ENCODE results near the gene PELI2. TPM values are rescaled to one million over a fixed set of nuclear protein-coding genes. Genes with fewer than 3 reads are reported as not detected.

PELI2 gene
- total and polyA plus RNA-seq, 2 donors (not counting 1 experiment from before 2014, with no cell fraction given) = 15.5 to 29.2 TPM

DNA sequence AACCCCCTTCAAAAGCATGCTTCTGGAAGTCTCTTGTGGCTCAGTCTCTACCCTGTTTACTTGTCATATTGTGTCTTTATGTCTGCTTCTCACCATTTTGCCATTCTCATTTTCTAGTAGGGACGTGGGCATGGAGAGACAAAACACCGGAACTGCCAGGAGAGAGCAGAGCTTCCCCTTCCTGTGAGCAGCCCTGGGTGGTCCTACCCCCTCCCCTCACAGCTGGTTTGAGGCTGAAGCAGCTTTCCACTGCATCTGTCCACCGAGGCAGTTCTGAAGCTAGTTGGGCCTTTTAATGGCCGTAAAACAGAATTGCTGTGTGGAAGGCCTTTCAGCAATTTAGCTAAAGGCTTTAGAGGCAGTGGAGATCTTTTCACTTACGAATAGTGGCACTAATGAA is 77.0 kb downstream of the PELI2 start:
- H4K20me1 ChIP-seq (ENCODE audit: control insufficient read depth, extremely low read depth, insufficient read depth, low read length) = no peaks in the 10 kb centered on the region
- no peak overlapping the region for H3K27ac ChIP-seq (ENCODE audit: insufficient read depth, low read length)
- H3K9ac ChIP-seq (ENCODE audit: insufficient read depth, low read length) = no peak overlapping the region
- H2AFZ ChIP-seq (ENCODE audit: low read length) = no peak overlapping the region
- DNase-seq (ENCODE audit: low read depth in 2 of 2) = no peak
- H3K4me3 ChIP-seq (replicated peaks in 1 of 4; ENCODE audit: control extremely low read depth in 1 of 4, insufficient read depth in 1 of 4, low read depth in 3 of 4, low read length in 4 of 4) = no peak overlapping the region
- no peaks in the 10 kb centered on the region for H3K27me3 ChIP-seq (ENCODE audit: control insufficient read depth, insufficient read depth, low read length)
- H3K36me3 ChIP-seq (ENCODE audit: control insufficient read depth, insufficient read depth, low read length) = no peaks in the 10 kb centered on the region
- peaks cover 2% of the 10 kb centered on the region for H3K79me2 ChIP-seq (ENCODE audit: control insufficient read depth, insufficient read depth, low read length)
- no peak overlapping the region for H3K4me2 ChIP-seq (ENCODE audit: extremely low read depth, insufficient read depth, low read length)
- no peak for TF ChIP-seq EZH2 (IDR thresholded peaks at IDR 0.05; ENCODE audit: low read length, missing control alignments)
- TF ChIP-seq, protein P1, sequence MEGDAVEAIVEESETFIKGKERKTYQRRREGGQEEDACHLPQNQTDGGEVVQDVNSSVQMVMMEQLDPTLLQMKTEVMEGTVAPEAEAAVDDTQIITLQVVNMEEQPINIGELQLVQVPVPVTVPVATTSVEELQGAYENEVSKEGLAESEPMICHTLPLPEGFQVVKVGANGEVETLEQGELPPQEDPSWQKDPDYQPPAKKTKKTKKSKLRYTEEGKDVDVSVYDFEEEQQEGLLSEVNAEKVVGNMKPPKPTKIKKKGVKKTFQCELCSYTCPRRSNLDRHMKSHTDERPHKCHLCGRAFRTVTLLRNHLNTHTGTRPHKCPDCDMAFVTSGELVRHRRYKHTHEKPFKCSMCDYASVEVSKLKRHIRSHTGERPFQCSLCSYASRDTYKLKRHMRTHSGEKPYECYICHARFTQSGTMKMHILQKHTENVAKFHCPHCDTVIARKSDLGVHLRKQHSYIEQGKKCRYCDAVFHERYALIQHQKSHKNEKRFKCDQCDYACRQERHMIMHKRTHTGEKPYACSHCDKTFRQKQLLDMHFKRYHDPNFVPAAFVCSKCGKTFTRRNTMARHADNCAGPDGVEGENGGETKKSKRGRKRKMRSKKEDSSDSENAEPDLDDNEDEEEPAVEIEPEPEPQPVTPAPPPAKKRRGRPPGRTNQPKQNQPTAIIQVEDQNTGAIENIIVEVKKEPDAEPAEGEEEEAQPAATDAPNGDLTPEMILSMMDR (conservative IDR thresholded peaks at IDR 0.05 in 1 of 2, IDR thresholded peaks at IDR 0.05 in 1 of 2; ENCODE audit: low read depth in 1 of 2, low read length in 2 of 2) = no peak
- peaks cover 18% of the 10 kb centered on the region for H3K4me1 ChIP-seq (ENCODE audit: control insufficient read depth, extremely low read depth, insufficient read depth, low read length)
- H3K9me3 ChIP-seq (ENCODE audit: control insufficient read depth, insufficient read depth, low read depth, low read length) = no peaks in the 10 kb centered on the region

- H3K27me3 ChIP-seq (ENCODE audit: control insufficient read depth, insufficient read depth, low read length) = no peaks in the 10 kb centered on the region
- H3K79me2 ChIP-seq (ENCODE audit: control insufficient read depth, insufficient read depth, low read length) = peaks cover 2% of the 10 kb centered on the region
- no peak for TF ChIP-seq EZH2 (IDR thresholded peaks at IDR 0.05; ENCODE audit: low read length, missing control alignments)
- TF ChIP-seq, protein P1 (conservative IDR thresholded peaks at IDR 0.05 in 1 of 2, IDR thresholded peaks at IDR 0.05 in 1 of 2; ENCODE audit: low read depth in 1 of 2, low read length in 2 of 2) = no peak
- DNase-seq (ENCODE audit: low read depth in 2 of 2) = peak; percentile 57 to 83
- H3K36me3 ChIP-seq (ENCODE audit: control insufficient read depth, insufficient read depth, low read length) = no peaks in the 10 kb centered on the region
- H4K20me1 ChIP-seq (ENCODE audit: control insufficient read depth, extremely low read depth, insufficient read depth, low read length) = no peaks in the 10 kb centered on the region
- H3K9ac ChIP-seq (ENCODE audit: insufficient read depth, low read length) = no peak overlapping the region
- H3K9me3 ChIP-seq (ENCODE audit: control insufficient read depth, insufficient read depth, low read depth, low read length) = no peaks in the 10 kb centered on the region
- H2AFZ ChIP-seq (ENCODE audit: low read length) = no peak overlapping the region
- H3K4me1 ChIP-seq (ENCODE audit: control insufficient read depth, extremely low read depth, insufficient read depth, low read length) = peaks cover 20% of the 10 kb centered on the region
- no peak overlapping the region for H3K4me3 ChIP-seq (replicated peaks in 1 of 4; ENCODE audit: control extremely low read depth in 1 of 4, insufficient read depth in 1 of 4, low read depth in 3 of 4, low read length in 4 of 4)
- no peak overlapping the region for H3K4me2 ChIP-seq (ENCODE audit: extremely low read depth, insufficient read depth, low read length)
- H3K27ac ChIP-seq (ENCODE audit: insufficient read depth, low read length) = no peak overlapping the region
Measured at GRCh38 chr14:56195704-56196103, 77.5 kb downstream of the PELI2 start.

DNA sequence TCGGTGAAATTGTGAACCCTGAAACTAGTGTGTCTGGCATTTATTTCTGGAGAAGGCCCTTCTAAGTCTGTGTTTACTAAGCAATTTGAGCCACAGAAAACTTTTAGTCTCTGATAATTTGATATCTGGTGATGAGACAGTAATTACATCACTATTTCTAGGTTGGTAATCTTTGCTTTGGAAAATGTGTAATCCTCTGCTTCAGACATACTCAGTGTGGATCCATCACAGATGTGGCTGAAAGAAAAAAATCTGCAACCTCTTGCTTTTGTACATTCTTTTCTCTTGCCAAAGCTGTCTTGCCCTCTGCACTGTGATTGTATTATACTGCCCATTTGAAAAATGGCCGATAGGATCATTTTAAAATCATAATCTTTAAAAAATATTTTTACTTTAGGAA is 78.1 kb downstream of the PELI2 start:
- H3K27ac ChIP-seq (ENCODE audit: insufficient read depth, low read length) = no peak overlapping the region
- DNase-seq (ENCODE audit: low read depth in 2 of 2) = peak; percentile 56 to 58

More for the DNA sequence above, 78.1 kb downstream of the PELI2 start:
- Histone ChIP-seq H3K9ac (ENCODE audit: insufficient read depth, low read length) (no peak overlapping the region), H3K27me3 (ENCODE audit: control insufficient read depth, insufficient read depth, low read length) (no peaks in the 10 kb centered on the region), H3K4me3 (replicated peaks in 1 of 4; ENCODE audit: control extremely low read depth in 1 of 4, insufficient read depth in 1 of 4, low read depth in 3 of 4, low read length in 4 of 4) (no peak overlapping the region), H2AFZ (ENCODE audit: low read length) (no peak overlapping the region), H4K20me1 (ENCODE audit: control insufficient read depth, extremely low read depth, insufficient read depth, low read length) (no peaks in the 10 kb centered on the region), H3K4me1 (ENCODE audit: control insufficient read depth, extremely low read depth, insufficient read depth, low read length) (peaks cover 20% of the 10 kb centered on the region), H3K4me2 (ENCODE audit: extremely low read depth, insufficient read depth, low read length) (no peak overlapping the region), H3K36me3 (ENCODE audit: control insufficient read depth, insufficient read depth, low read length) (no peaks in the 10 kb centered on the region), H3K79me2 (ENCODE audit: control insufficient read depth, insufficient read depth, low read length) (peaks cover 2% of the 10 kb centered on the region), H3K9me3 (ENCODE audit: control insufficient read depth, insufficient read depth, low read depth, low read length) (no peaks in the 10 kb centered on the region)
- TF ChIP-seq, protein P1 (conservative IDR thresholded peaks at IDR 0.05 in 1 of 2, IDR thresholded peaks at IDR 0.05 in 1 of 2; ENCODE audit: low read depth in 1 of 2, low read length in 2 of 2) = no peak
- no peak for TF ChIP-seq EZH2 (IDR thresholded peaks at IDR 0.05; ENCODE audit: low read length, missing control alignments)
